Endodermal cell (in vitro differentiated cells): ENCODE data around the gene HSPA2. TPM values are rescaled to one million over a fixed set of nuclear protein-coding genes. Genes with fewer than 3 reads are reported as not detected.

Source experiments
- DNase-seq: peaks from one replicate; pipeline ENCODE4 v3.0.0-alpha.2; 2017
- H3K27ac ChIP-seq: 2 replicates; pipeline ENCODE4 v1.5.1; 2013; ENCODE audit warnings: mild to moderate bottlenecking, low read depth, low read length, moderate library complexity
- H3K27me3 ChIP-seq: 2 replicates; pipeline ENCODE4 v1.6.1; 2013; ENCODE audit warnings: mild to moderate bottlenecking, low read length, moderate library complexity; ENCODE audit not compliant: insufficient read depth, control insufficient read depth, poor library complexity, severe bottlenecking
- H3K36me3 ChIP-seq: 2 replicates; pipeline ENCODE4 v1.7.0; 2013; ENCODE audit warnings: mild to moderate bottlenecking, low read length, moderate library complexity; ENCODE audit not compliant: control insufficient read depth, insufficient read depth
- H3K4me1 ChIP-seq: one replicate; pipeline ENCODE4 v1.7.0; 2013; ENCODE audit warnings: low read length; ENCODE audit not compliant: control insufficient read depth, insufficient read depth
- H3K4me3 ChIP-seq: 2 replicates; pipeline ENCODE4 v1.5.1; 2013; ENCODE audit warnings: mild to moderate bottlenecking, low read length, moderate library complexity
- H3K9ac ChIP-seq: 2 replicates; pipeline ENCODE4 v1.6.1; 2013; ENCODE audit warnings: mild to moderate bottlenecking, low read length, moderate library complexity; ENCODE audit not compliant: poor library complexity, severe bottlenecking; ENCODE audit errors: extremely low read depth
- H3K9me3 ChIP-seq: 2 replicates; pipeline ENCODE4 v1.6.1; 2013; ENCODE audit warnings: mild to moderate bottlenecking, low read length, moderate library complexity; ENCODE audit not compliant: control insufficient read depth
- H3K27ac Mint-ChIP-seq: 2 replicates; pipeline ENCODE4 v1.8.0; 2020; ENCODE audit warnings: mixed read lengths
- H3K27me3 Mint-ChIP-seq: 2 replicates; pipeline ENCODE4 v1.8.0; 2021; ENCODE audit warnings: mild to moderate bottlenecking, mixed read lengths; ENCODE audit not compliant: insufficient read depth
- H3K36me3 Mint-ChIP-seq: 2 replicates; pipeline ENCODE4 v1.8.0; 2020; ENCODE audit warnings: low read depth, mixed read lengths
- H3K4me1 Mint-ChIP-seq: 2 replicates; pipeline ENCODE4 v1.8.0; 2020; ENCODE audit warnings: mixed read lengths
- H3K4me3 Mint-ChIP-seq: 2 replicates; pipeline ENCODE4 v1.8.0; 2020; ENCODE audit warnings: mild to moderate bottlenecking, moderate library complexity, mixed read lengths
- H3K9me3 Mint-ChIP-seq: 2 replicates; pipeline ENCODE4 v1.8.0; 2020; ENCODE audit warnings: mild to moderate bottlenecking, mixed read lengths
- WGBS, 2 experiments: methylation state at CpG; one replicate each; pipeline versions ENCODE4 v1.1.5 to v1.1.7; 2013; ENCODE audit warnings: missing lambda C conversion rate in 2 of 2, mixed read lengths in 1 of 2; ENCODE audit not compliant: insufficient coverage in 1 of 2, insufficient read length in 1 of 2; 5-methylcytosine and 5-hydroxymethylcytosine counted together
- total RNA-seq, 2 donors: library from RNA; stranded (reverse); fragmentation: NEBNext Ultra II Directional in 1 of 2; extraction: Animal tissue kit (Norgen Biotek cat#: 25700) in 1 of 2; gene quantifications; 2 replicates in 1 of 2; 3 replicates in 1 of 2; pipeline ENCODE4 v1.2.1, GENCODE V29; 2021
- TF ChIP-seq, protein P1 (sequence below): fragments of 200-600 bp; sonication (generic); conservative IDR thresholded peaks from 2 replicates; pipeline ENCODE4 v1.5.0; 2021; ENCODE audit warnings: antibody characterized with exemption, mild to moderate bottlenecking

Gene HSPA2
- total RNA-seq, 2 donors from 2014 or later: 7.9 to 12.9 TPM

DNA sequence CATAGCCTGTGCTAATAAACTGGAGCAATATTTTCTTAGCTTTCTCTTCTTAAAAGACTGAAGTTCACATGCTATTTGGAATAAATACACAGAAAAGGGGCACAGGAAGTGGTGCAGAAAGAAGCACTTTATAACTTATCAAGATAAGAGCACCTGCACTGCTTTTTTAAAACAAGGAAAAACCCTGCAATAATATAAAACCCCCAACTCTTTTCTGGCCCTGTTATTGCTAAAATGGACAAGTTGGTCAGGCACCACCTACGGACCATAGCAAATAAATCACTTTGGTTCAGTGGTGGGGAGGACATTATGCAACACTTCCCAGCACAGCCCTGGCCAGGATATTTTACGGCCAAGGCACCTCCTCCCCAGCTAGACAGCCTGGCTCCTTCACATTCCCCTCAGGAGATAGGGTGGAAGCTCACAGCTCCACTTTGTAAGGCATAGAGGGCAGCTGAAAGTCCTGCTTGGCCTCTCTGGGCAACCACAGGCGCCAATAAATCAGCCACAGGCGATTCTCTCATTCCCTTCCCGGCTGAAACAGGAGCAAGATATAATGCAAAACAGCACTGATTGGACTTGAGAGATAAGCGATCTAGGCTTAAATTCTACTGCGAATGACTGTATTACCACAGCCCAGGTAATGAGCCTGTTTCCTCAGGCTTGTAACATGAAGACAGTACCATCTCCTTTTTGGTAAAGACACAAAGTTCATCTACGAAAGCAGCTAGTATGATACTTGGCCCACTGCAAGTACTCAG, 39.0 kb upstream of the HSPA2 start:
- no peak overlapping the region for H3K9ac ChIP-seq
- H3K36me3 ChIP-seq: peaks cover 3% of the 10 kb centered on the region
- Mint-ChIP-seq H3K4me1 (peaks cover 32% of the 10 kb centered on the region), H3K27me3 (no peaks in the 10 kb centered on the region), H3K4me3 (peak overlapping the region; percentile 29), H3K36me3 (peaks cover 18% of the 10 kb centered on the region), H3K27ac (no peak overlapping the region), H3K9me3 (no peaks in the 10 kb centered on the region)
- no peak for DNase-seq
- TF ChIP-seq, protein P1, sequence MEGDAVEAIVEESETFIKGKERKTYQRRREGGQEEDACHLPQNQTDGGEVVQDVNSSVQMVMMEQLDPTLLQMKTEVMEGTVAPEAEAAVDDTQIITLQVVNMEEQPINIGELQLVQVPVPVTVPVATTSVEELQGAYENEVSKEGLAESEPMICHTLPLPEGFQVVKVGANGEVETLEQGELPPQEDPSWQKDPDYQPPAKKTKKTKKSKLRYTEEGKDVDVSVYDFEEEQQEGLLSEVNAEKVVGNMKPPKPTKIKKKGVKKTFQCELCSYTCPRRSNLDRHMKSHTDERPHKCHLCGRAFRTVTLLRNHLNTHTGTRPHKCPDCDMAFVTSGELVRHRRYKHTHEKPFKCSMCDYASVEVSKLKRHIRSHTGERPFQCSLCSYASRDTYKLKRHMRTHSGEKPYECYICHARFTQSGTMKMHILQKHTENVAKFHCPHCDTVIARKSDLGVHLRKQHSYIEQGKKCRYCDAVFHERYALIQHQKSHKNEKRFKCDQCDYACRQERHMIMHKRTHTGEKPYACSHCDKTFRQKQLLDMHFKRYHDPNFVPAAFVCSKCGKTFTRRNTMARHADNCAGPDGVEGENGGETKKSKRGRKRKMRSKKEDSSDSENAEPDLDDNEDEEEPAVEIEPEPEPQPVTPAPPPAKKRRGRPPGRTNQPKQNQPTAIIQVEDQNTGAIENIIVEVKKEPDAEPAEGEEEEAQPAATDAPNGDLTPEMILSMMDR: peak; percentile 24
- H3K9me3 ChIP-seq: no peaks in the 10 kb centered on the region
- H3K27me3 ChIP-seq: no peaks in the 10 kb centered on the region
- no peak overlapping the region for H3K27ac ChIP-seq
- H3K4me1 ChIP-seq: peaks cover 12% of the 10 kb centered on the region
- 78 to 88% methylated on average over 7 to 8 of the region's 8 CpGs for WGBS, 2 experiments
- H3K4me3 ChIP-seq: peak overlapping the region; percentile 93

DNA sequence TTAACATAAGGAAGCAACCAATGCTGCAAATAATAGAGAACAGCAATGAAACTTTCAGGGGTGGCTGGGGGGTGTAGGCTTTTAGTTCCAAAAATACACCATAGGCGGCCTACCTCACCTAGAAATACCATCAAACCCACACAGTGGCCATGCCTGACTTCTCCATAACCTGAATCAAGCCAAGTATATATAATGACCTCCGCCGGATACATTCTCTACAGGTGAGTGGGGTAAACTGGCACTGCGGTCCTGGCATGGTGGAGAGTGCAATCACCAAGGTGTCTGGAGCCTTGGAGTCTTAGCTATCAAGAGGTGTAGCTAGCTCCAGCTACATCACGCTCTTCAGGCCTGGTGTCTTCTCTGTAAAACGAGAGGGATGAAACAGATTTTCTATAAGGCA, 38.1 kb upstream of the HSPA2 start:
- no peak overlapping the region for H3K27ac ChIP-seq
- Mint-ChIP-seq H3K27ac (peak overlapping the region; percentile 91), H3K27me3 (no peaks in the 10 kb centered on the region), H3K4me3 (peak overlapping the region; percentile 80), H3K36me3 (peaks cover 17% of the 10 kb centered on the region), H3K9me3 (no peaks in the 10 kb centered on the region), H3K4me1 (peaks cover 41% of the 10 kb centered on the region)
- WGBS, 2 experiments: 75 to 79% methylated on average over 5 to 6 of the region's 6 CpGs
- peaks cover 19% of the 10 kb centered on the region for H3K4me1 ChIP-seq
- H3K9me3 ChIP-seq: no peaks in the 10 kb centered on the region
- H3K36me3 ChIP-seq: peaks cover 3% of the 10 kb centered on the region
- H3K4me3 ChIP-seq: peak overlapping the region; percentile 93
- TF ChIP-seq, protein P1: no peak
- H3K27me3 ChIP-seq: no peaks in the 10 kb centered on the region
- peak overlapping the region; percentile 73 for H3K9ac ChIP-seq
- no peak for DNase-seq

DNA sequence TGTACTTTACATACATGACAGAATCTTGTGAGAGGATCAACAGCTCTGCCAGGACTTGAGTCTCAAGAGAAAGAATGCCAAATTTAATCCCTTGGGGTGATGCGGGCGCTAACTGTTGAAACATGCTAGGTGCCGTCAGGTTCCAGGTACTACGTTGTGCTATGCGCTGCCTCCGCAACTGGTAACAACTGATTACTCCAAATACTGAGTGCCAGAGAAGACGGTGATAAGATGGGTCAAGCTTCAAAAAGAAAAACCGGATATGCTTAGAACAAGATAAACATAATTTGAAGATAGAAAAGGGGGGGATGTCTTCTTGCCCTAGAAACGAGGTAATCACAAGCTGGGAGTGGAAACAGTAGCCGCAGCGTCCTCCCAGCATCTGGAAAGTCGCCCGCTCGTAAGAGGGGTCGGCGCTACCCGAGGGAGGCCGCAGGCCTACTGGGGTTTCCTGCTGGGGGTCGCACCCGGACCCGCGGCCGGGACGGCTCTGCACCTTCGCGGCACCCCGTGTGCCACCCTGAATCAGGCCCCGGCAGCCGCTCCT, 37.6 kb upstream of the HSPA2 start:
- 7 to 11% methylated on average over 21 to 29 of the region's 29 CpGs for WGBS, 2 experiments
- peak; percentile 62 for DNase-seq
- peaks cover 3% of the 10 kb centered on the region for H3K36me3 ChIP-seq

More for the DNA sequence above, 37.6 kb upstream of the HSPA2 start:
- no peaks in the 10 kb centered on the region for H3K9me3 ChIP-seq
- peak overlapping the region; percentile 86 for H3K27ac ChIP-seq
- TF ChIP-seq, protein P1: no peak
- Mint-ChIP-seq H3K36me3 (peaks cover 13% of the 10 kb centered on the region), H3K27me3 (no peaks in the 10 kb centered on the region), H3K27ac (peak overlapping the region; percentile 91), H3K9me3 (no peaks in the 10 kb centered on the region), H3K4me1 (peaks cover 46% of the 10 kb centered on the region), H3K4me3 (peak overlapping the region; percentile 80)
- H3K4me1 ChIP-seq: peaks cover 21% of the 10 kb centered on the region
- H3K4me3 ChIP-seq: peak overlapping the region; percentile 93
- H3K27me3 ChIP-seq: no peaks in the 10 kb centered on the region
- peak overlapping the region; percentile 73 for H3K9ac ChIP-seq
